Stimulated activated CD4-positive, alpha-beta T cell treated with anti-CD3 and anti-CD28 coated beads, Interleukin-15, amount 100 ng/mL, for 24 hours (primary cell): ENCODE data around the gene RELN.
"Not testable (repeated sequence)": the region's sequence is repeated elsewhere in the genome, so short reads cannot be mapped to it uniquely, and the experiment has no call there.

Experiments used
- DNase-seq: peaks from one replicate; pipeline ENCODE4 v3.0.0-alpha.2; 2020

Gene RELN

DNA sequence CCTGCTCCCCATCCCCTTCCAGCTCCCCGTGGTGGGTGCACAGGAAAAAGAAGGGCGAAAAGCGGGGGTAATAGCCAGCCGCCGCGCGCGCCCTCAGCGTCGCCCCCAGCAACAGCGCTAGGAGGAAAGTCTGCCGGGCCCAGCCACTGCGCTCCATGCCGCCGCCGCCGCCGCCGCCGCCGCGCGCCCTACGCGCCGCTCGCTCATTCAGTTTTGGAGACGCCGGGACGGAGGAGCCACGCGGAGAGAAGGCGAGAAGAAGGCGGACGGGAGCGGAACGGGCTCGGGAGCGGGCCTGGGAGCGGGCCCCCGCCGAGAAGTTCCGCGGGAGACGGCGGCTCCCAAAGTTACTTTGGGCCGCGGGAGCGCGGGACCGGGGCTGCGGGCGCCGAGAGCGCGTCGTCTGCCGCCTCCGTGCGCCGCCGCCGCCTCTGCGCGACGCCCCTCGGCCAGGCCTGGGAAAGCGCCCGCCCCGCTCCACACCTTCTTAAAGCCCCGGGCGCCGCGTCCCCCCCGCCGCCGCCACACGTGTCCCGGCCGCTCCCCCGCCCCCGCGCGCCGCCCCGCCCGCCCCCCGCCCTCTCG lies at the start of gene RELN:
TSS of gene RELN (minus strand) at position 459 of the 585 bp plus-strand sequence. CDS start at position 157, 302 bp downstream.
- peak; percentile 32 for DNase-seq

GRCh38 chr7:104038136-104038535 lies 48.7 kb upstream of the RELN start:
- no peak for DNase-seq

GRCh38 chr7:104036889-104037288 lies 47.4 kb upstream of the RELN start:
- DNase-seq = not testable (repeated sequence)

GRCh38 chr7:104035351-104035750 lies 45.9 kb upstream of the RELN start:
- DNase-seq = no peak

DNA sequence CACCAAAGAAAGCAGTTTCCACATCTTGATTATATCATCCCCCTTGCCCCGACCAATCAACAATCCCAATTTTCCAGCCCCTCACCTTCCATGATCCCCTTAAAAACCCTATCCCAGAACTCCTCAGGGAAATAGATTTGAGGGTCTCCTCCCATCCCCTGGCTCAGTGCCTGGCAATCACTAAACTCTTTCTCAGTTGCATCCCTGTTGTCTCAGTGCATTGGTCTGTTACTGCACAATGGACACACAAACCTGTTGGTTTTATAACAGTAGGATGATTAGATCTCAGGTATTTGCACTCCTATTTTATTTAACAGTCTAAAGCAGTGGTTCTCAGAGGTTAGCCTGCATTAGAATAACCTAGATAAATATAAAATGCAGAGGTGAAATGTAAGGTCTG lies 45.2 kb upstream of the RELN start:
- DNase-seq = no peak

DNA sequence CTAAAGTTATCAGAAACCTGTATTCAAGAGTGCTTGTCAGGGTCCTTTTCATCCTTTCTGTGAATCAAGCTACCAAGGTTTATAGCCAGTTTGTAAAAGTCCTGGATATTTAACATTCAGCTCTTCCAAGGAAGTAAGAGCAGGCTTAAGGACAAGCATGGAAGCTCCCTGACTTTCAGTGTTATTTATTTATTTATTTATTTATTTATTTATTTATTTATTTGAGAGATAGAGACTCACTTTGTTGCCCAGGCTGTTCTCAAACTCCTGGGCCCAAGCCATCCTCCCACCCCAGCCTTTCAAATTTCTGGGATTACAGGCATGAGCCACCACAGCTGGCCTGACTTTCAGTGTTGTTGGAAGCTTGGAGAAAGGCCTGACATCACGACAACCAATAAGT lies 44.4 kb upstream of the RELN start:
- DNase-seq = no peak

- DNase-seq = no peak
Measured at GRCh38 chr7:104032486-104032885, 43.0 kb upstream of the RELN start.

DNA sequence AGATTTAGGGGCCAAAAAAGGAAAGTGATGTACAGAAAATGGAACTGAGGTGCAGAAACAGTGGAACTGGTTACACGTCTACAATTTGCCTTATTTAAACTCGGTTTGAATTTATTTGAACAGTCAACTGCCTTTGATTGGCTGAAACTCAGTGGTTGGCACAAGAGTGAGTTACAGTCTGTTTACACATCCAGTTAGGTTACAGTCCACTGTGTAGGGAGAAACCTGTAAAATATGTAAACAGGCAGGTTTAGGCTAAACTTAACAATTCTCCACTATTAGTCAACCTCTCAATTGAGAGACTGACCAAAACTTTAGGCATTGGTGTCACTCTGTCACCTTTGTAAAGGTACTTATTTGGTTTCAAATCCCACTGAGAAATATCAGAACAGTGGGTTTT lies 40.3 kb upstream of the RELN start:
- DNase-seq = no peak

- DNase-seq = no peak
Measured at GRCh38 chr7:104024632-104025031, 35.2 kb upstream of the RELN start.

- no peak for DNase-seq
Measured at GRCh38 chr7:104023100-104023499, 33.6 kb upstream of the RELN start.

DNA sequence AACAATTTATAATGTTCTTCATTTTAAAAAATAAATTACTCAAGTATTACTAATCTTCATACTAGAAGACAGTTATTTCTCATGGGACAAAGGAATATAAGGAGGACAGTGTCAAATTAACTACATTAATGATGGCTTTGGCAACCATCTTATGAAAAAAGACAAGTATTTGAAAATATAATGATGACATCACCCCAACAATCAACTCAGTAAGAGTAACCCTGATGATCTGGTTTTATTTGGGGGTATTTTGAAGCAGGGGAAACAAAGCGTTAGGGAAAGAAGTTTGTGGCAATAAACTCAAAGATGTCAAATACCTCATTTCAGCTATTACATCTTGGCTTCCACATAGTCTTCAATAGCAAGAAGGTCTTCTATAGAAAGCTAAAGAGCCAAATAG lies 29.0 kb upstream of the RELN start:
- DNase-seq = no peak

- DNase-seq = no peak
Measured at GRCh38 chr7:104017001-104017400, 27.5 kb upstream of the RELN start.

DNA sequence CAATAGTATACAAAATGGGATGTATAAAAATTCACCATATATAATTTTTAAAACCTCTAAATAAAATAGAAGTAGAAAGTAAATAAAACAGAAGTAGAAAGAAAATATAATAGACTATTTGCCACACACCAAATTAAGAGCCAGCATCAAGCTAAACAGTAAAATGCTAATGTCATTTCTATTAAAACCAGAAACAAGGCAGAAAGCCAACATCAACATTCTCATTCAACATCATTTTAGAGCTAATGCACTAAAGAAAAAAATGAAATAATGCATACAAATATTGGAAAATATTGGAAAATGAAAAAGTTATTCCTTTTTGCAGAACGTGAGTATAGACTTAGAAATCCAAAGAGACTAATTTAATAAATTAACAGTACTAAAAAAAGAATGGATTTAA lies 23.4 kb upstream of the RELN start:
- no peak for DNase-seq

- no peak for DNase-seq
Measured at GRCh38 chr7:104011829-104012228, 22.4 kb upstream of the RELN start.

DNA sequence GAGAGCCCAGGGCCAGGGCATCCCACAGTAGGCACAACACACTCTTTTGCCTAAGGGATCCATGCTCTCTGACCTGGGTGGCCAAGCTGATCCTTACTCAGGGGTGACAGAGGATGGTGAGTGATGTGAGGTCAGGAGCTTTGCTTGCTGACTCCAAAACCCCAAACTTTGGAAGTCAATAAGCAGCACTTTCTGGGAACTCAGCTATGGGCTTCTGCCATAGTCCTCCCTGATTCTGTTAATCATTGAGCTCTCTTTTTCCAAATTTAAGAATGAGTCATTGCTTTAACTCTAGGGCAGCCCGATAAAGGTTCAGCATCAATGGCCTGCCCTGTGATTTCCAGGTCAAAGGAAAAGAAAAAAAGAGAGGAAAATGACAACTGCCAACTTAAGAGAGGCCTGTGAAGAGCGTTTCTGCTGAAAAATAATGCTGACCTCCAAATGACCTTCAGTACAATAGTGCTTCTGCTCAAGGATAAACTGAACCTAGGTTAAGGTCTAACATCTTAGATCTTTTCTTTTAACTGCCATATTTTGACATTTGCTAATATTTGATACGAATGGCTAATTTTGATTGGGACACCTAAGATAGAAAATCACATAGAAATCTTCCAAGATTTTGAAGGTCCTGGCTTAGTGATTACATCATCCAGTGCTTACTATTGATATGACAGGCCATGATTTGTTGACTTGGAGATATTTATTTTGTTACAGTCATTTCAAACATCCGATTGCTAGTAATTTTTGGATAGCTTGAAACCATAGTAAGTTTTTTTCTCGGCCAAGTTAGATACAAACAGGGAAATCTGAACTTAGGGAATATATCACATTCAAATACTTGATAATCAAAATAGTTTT lies 20.8 kb upstream of the RELN start:
- no peak for DNase-seq

DNA sequence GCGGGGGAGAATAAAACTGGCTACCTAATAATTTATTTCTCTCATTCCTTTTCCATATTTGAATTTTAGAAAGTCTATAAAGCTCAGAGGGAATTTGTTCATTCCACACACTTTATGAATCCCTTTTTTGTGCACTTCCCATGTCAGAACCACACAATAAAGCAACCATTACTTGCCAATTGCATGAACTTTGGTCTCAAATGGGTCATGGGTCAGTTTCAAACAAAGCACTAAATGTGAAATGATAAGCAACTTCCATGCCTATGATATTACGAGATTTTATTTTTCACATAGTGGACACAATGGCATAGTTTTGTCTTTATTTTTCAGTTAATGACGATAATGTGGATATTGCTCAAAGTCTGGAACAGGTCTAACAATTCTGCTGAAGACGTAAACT lies 18.6 kb upstream of the RELN start:
- no peak for DNase-seq

DNA sequence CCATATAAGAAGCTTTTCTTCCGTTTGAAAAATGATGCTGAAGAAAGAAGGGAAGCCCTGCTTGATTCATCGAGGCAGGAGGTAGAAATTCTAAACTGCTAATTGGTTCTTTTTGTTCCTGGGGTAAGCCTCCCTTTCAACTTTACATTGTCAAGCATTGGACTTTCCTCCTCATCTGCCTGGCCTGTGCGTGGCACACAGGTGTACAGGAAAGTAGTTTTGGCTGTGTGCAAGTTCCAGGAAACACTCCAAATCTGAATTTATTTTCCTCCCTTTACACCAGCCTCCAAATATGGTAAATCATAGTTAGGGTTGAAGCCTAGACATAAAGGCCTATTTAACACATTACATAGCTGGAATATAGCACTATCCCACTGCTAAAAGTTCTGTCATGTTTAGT lies 18.2 kb upstream of the RELN start:
- DNase-seq = no peak

- DNase-seq = no peak
Measured at GRCh38 chr7:104005197-104005596, 15.7 kb upstream of the RELN start.

- no peak for DNase-seq
Measured at GRCh38 chr7:103996639-103997038, 7.2 kb upstream of the RELN start.

GRCh38 chr7:103996017-103996551 lies 6.6 kb upstream of the RELN start:
- DNase-seq = no peak

- no peak for DNase-seq
Measured at GRCh38 chr7:103995554-103995953, 6.1 kb upstream of the RELN start.

GRCh38 chr7:103993551-103993950 lies 4.1 kb upstream of the RELN start:
- DNase-seq = no peak

GRCh38 chr7:103991406-103991805 lies 1.9 kb upstream of the RELN start:
- DNase-seq = no peak

DNA sequence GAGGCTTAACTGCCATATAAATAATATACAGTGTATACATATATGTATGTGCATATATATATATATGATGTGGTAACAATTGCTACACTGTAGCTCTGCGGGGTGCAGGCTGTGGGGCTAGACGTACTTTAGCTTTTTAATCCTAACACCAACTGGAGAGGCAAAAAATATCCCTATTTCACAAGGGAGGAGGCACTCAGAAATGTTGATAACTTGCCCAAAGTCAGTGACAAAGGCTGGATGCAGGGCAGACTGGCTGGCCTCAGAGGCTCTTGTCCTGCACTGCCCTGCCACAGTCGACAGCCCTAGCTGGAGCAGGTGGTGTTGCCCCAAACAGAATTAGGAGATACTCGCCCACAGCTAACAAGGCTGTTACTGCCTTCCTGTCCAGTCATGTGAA lies 1.5 kb upstream of the RELN start:
- no peak for DNase-seq
